Activated naive CD8-positive, alpha-beta T cell (primary cell): ENCODE measurements around the gene SLC35A5.
"Not testable (repeated sequence)": the region's sequence is repeated elsewhere in the genome, so short reads cannot be mapped to it uniquely, and the experiment has no call there.

Experiments
- H3K27ac Mint-ChIP-seq: one replicate; pipeline ENCODE4 v1.8.0; 2021; ENCODE audit warnings: mixed read lengths
- H3K27me3 Mint-ChIP-seq: one replicate; pipeline ENCODE4 v1.8.0; 2021; ENCODE audit warnings: mixed read lengths
- H3K36me3 Mint-ChIP-seq: one replicate; pipeline ENCODE4 v1.8.0; 2021; ENCODE audit warnings: mixed read lengths
- H3K4me1 Mint-ChIP-seq: one replicate; pipeline ENCODE4 v1.8.0; 2021; ENCODE audit warnings: low read depth, mixed read lengths
- H3K4me3 Mint-ChIP-seq: one replicate; pipeline ENCODE4 v1.8.0; 2021; ENCODE audit warnings: mild to moderate bottlenecking, mixed read lengths
- H3K9me3 Mint-ChIP-seq: one replicate; pipeline ENCODE4 v1.8.0; 2021; ENCODE audit warnings: low read depth, mixed read lengths

The SLC35A5 gene

GRCh38 chr3:112561734-112562529 lies at the start of gene SLC35A5, which contains the start of gene ATG3:
TSS of gene SLC35A5 (plus strand) at chr3:112562045. CDS start at chr3:112563404, 1,359 bp downstream.
TSS of gene ATG3 (minus strand) at chr3:112561962. CDS start at chr3:112561528, 434 bp downstream.
- Mint-ChIP-seq H3K36me3 (peaks cover 8% of the 10 kb centered on the region), H3K4me1 (peaks cover 49% of the 10 kb centered on the region), H3K9me3 (no peaks in the 10 kb centered on the region), H3K27ac (peak within 1 kb of the TSS; percentile 99), H3K27me3 (no peaks in the 10 kb centered on the region), H3K4me3 (peak within 1 kb of the TSS; percentile 98)

GRCh38 chr3:112512320-112512719 lies 49.5 kb upstream of the SLC35A5 start:
- H3K36me3 Mint-ChIP-seq: peaks cover 5% of the 10 kb centered on the region
- peaks cover 5% of the 10 kb centered on the region for H3K9me3 Mint-ChIP-seq

GRCh38 chr3:112514527-112515128 lies 47.2 kb upstream of the SLC35A5 start:
- no peak overlapping the region for H3K27ac Mint-ChIP-seq
- peaks cover 25% of the 10 kb centered on the region for H3K4me1 Mint-ChIP-seq
- H3K9me3 Mint-ChIP-seq: peaks cover 5% of the 10 kb centered on the region
- no peaks in the 10 kb centered on the region for H3K27me3 Mint-ChIP-seq
- H3K36me3 Mint-ChIP-seq: peaks cover 5% of the 10 kb centered on the region
- no peak overlapping the region for H3K4me3 Mint-ChIP-seq

More at GRCh38 chr3:112512320-112512719, 49.5 kb upstream of the SLC35A5 start:
- Mint-ChIP-seq H3K4me1 (peaks cover 17% of the 10 kb centered on the region), H3K27me3 (no peaks in the 10 kb centered on the region), H3K27ac (no peak overlapping the region), H3K4me3 (no peak overlapping the region)

- not testable (repeated sequence) for H3K4me3 Mint-ChIP-seq, H3K27me3 Mint-ChIP-seq, H3K36me3 Mint-ChIP-seq, H3K27ac Mint-ChIP-seq, H3K9me3 Mint-ChIP-seq
- H3K4me1 Mint-ChIP-seq: peaks cover 25% of the 10 kb centered on the region
Observed at GRCh38 chr3:112518970-112519369, 42.9 kb upstream of the SLC35A5 start.

- Mint-ChIP-seq H3K27ac (peak overlapping the region; percentile 11), H3K4me3 (no peak overlapping the region), H3K27me3 (no peaks in the 10 kb centered on the region)
Observed at GRCh38 chr3:112519424-112520001, 42.3 kb upstream of the SLC35A5 start.

GRCh38 chr3:112524127-112524526 lies 37.7 kb upstream of the SLC35A5 start:
- H3K4me1 Mint-ChIP-seq, H3K9me3 Mint-ChIP-seq, H3K36me3 Mint-ChIP-seq, H3K4me3 Mint-ChIP-seq, H3K27me3 Mint-ChIP-seq: not testable (repeated sequence)
- peak overlapping the region; percentile 18 for H3K27ac Mint-ChIP-seq

More at GRCh38 chr3:112519424-112520001, 42.3 kb upstream of the SLC35A5 start:
- no peaks in the 10 kb centered on the region for H3K9me3 Mint-ChIP-seq
- H3K36me3 Mint-ChIP-seq: no peaks in the 10 kb centered on the region
- peaks cover 22% of the 10 kb centered on the region for H3K4me1 Mint-ChIP-seq

GRCh38 chr3:112530573-112530972 lies 31.3 kb upstream of the SLC35A5 start:
- H3K27me3 Mint-ChIP-seq: no peaks in the 10 kb centered on the region

GRCh38 chr3:112531358-112531781 lies 30.5 kb upstream of the SLC35A5 start:
- no peak overlapping the region for H3K4me3 Mint-ChIP-seq
- no peaks in the 10 kb centered on the region for H3K9me3 Mint-ChIP-seq
- peaks cover 4% of the 10 kb centered on the region for H3K36me3 Mint-ChIP-seq
- no peaks in the 10 kb centered on the region for H3K27me3 Mint-ChIP-seq
- peaks cover 3% of the 10 kb centered on the region for H3K4me1 Mint-ChIP-seq
- H3K27ac Mint-ChIP-seq: peak overlapping the region; percentile 1

More at GRCh38 chr3:112530573-112530972, 31.3 kb upstream of the SLC35A5 start:
- Mint-ChIP-seq H3K4me3 (no peak overlapping the region), H3K27ac (no peak overlapping the region), H3K36me3 (peaks cover 4% of the 10 kb centered on the region), H3K4me1 (peaks cover 3% of the 10 kb centered on the region), H3K9me3 (no peaks in the 10 kb centered on the region)

GRCh38 chr3:112539825-112540650 lies 21.8 kb upstream of the SLC35A5 start:
- Mint-ChIP-seq H3K4me3 (no peak overlapping the region), H3K36me3 (peaks cover 12% of the 10 kb centered on the region), H3K27ac (peak overlapping the region; percentile 84), H3K9me3 (no peaks in the 10 kb centered on the region), H3K27me3 (no peaks in the 10 kb centered on the region), H3K4me1 (peaks cover 17% of the 10 kb centered on the region)

- Mint-ChIP-seq H3K9me3 (no peaks in the 10 kb centered on the region), H3K27me3 (no peaks in the 10 kb centered on the region), H3K4me3 (no peak overlapping the region), H3K27ac (no peak overlapping the region), H3K36me3 (peaks cover 13% of the 10 kb centered on the region), H3K4me1 (peaks cover 11% of the 10 kb centered on the region)
Observed at GRCh38 chr3:112546216-112546759, 15.6 kb upstream of the SLC35A5 start.

GRCh38 chr3:112550859-112551258 lies 11.0 kb upstream of the SLC35A5 start:
- H3K27ac Mint-ChIP-seq: no peak overlapping the region
- peaks cover 14% of the 10 kb centered on the region for H3K36me3 Mint-ChIP-seq
- H3K9me3 Mint-ChIP-seq: no peaks in the 10 kb centered on the region
- H3K27me3 Mint-ChIP-seq: no peaks in the 10 kb centered on the region
- peaks cover 35% of the 10 kb centered on the region for H3K4me1 Mint-ChIP-seq
- H3K4me3 Mint-ChIP-seq: no peak overlapping the region

- Mint-ChIP-seq H3K27ac (peak overlapping the region; percentile 56), H3K4me3 (peak overlapping the region; percentile 61), H3K27me3 (no peaks in the 10 kb centered on the region), H3K36me3 (peaks cover 12% of the 10 kb centered on the region), H3K4me1 (peaks cover 61% of the 10 kb centered on the region), H3K9me3 (no peaks in the 10 kb centered on the region)
Observed at GRCh38 chr3:112555535-112556170, 6.2 kb upstream of the SLC35A5 start.

GRCh38 chr3:112557976-112558375 lies 3.9 kb upstream of the SLC35A5 start:
- no peaks in the 10 kb centered on the region for H3K27me3 Mint-ChIP-seq
- H3K27ac Mint-ChIP-seq: no peak overlapping the region
- H3K4me1 Mint-ChIP-seq: peaks cover 59% of the 10 kb centered on the region
- H3K4me3 Mint-ChIP-seq: no peak overlapping the region
- peaks cover 10% of the 10 kb centered on the region for H3K36me3 Mint-ChIP-seq
- no peaks in the 10 kb centered on the region for H3K9me3 Mint-ChIP-seq

- H3K27me3 Mint-ChIP-seq: no peaks in the 10 kb centered on the region
- peaks cover 8% of the 10 kb centered on the region for H3K36me3 Mint-ChIP-seq
- H3K4me3 Mint-ChIP-seq: peak overlapping the region; percentile 98
- peak overlapping the region; percentile 94 for H3K27ac Mint-ChIP-seq
- H3K9me3 Mint-ChIP-seq: no peaks in the 10 kb centered on the region
- peaks cover 56% of the 10 kb centered on the region for H3K4me1 Mint-ChIP-seq
Observed at GRCh38 chr3:112560307-112560706, 1.5 kb upstream of the SLC35A5 start.
